Astrocyte (in vitro differentiated cells and primary cell): ENCODE data around the gene FAM78B. TPM values are rescaled to one million over a fixed set of nuclear protein-coding genes. Genes with fewer than 3 reads are reported as not detected.

Experiments
- DNase-seq: peaks from one replicate; pipeline ENCODE4 v3.0.0-alpha.2; 2010; ENCODE audit warnings: low read depth
- FAIRE-seq: peaks from 2 replicates; lab custom pipeline; 2011; peaks lifted over from hg19 to GRCh38; lab: Jason Lieb, UNC
- H2AFZ ChIP-seq: 2 replicates; pipeline ENCODE4 v1.6.0; 2012; ENCODE audit warnings: low read depth, low read length, inconsistent platforms
- H3K27ac ChIP-seq: 2 replicates; pipeline ENCODE4 v1.5.1; 2011; ENCODE audit warnings: low read depth, low read length, inconsistent platforms
- H3K27me3 ChIP-seq: 2 replicates; pipeline ENCODE4 v1.6.0; 2011; ENCODE audit warnings: low read length, inconsistent platforms; ENCODE audit not compliant: insufficient read depth
- H3K36me3 ChIP-seq: 2 replicates; pipeline ENCODE4 v1.5.1; 2011; ENCODE audit warnings: low read length, inconsistent platforms; ENCODE audit not compliant: insufficient read depth
- H3K4me1 ChIP-seq: 2 replicates; pipeline ENCODE4 v1.5.1; 2011; ENCODE audit warnings: low read length, inconsistent platforms; ENCODE audit not compliant: insufficient read depth
- H3K4me2 ChIP-seq: 2 replicates; pipeline ENCODE4 v1.6.0; 2012; ENCODE audit warnings: low read length, inconsistent platforms
- H3K4me3 ChIP-seq: 2 replicates; pipeline ENCODE4 v1.5.1; 2011; ENCODE audit warnings: low read depth, mild to moderate bottlenecking, low read length, inconsistent platforms; ENCODE audit not compliant: insufficient read depth
- H3K79me2 ChIP-seq: 2 replicates; pipeline ENCODE4 v1.6.0; 2012; ENCODE audit warnings: mild to moderate bottlenecking, low read length, inconsistent platforms; ENCODE audit not compliant: insufficient read depth
- H3K9ac ChIP-seq: 2 replicates; pipeline ENCODE4 v1.6.0; 2012; ENCODE audit warnings: mild to moderate bottlenecking, low read length, inconsistent platforms
- H3K9me3 ChIP-seq: 2 replicates; pipeline ENCODE4 v1.5.1; 2012; ENCODE audit warnings: low read depth, mild to moderate bottlenecking, low read length, inconsistent platforms; ENCODE audit not compliant: insufficient read depth
- H4K20me1 ChIP-seq: 2 replicates; pipeline ENCODE4 v1.6.0; 2012; ENCODE audit warnings: low read length, inconsistent platforms; ENCODE audit not compliant: insufficient read depth
- H3K27ac Mint-ChIP-seq: one replicate; pipeline ENCODE4 v1.8.0; 2021; ENCODE audit warnings: mild to moderate bottlenecking, mixed read lengths; ENCODE audit not compliant: unreplicated experiment
- H3K27me3 Mint-ChIP-seq: one replicate; pipeline ENCODE4 v1.8.0; 2021; ENCODE audit warnings: low read depth, mixed read lengths; ENCODE audit not compliant: unreplicated experiment
- H3K36me3 Mint-ChIP-seq: one replicate; pipeline ENCODE4 v1.8.0; 2021; ENCODE audit warnings: low read depth, mixed read lengths; ENCODE audit not compliant: unreplicated experiment
- H3K4me1 Mint-ChIP-seq: one replicate; pipeline ENCODE4 v1.8.0; 2021; ENCODE audit warnings: low read depth, mixed read lengths; ENCODE audit not compliant: unreplicated experiment
- H3K4me3 Mint-ChIP-seq: one replicate; pipeline ENCODE4 v1.8.0; 2021; ENCODE audit warnings: mild to moderate bottlenecking, moderate library complexity, mixed read lengths; ENCODE audit not compliant: unreplicated experiment
- H3K9me3 Mint-ChIP-seq: one replicate; pipeline ENCODE4 v1.8.0; 2021; ENCODE audit warnings: mild to moderate bottlenecking, mixed read lengths; ENCODE audit not compliant: unreplicated experiment
- EZH2 ChIP-seq: IDR thresholded peaks from 2 replicates; pipeline ENCODE4 v1.6.1; 2012; ENCODE audit warnings: mild to moderate bottlenecking, low read length, inconsistent platforms; ENCODE audit not compliant: insufficient read depth
- total RNA-seq: library from RNA; stranded (reverse); gene quantifications from 2 replicates; pipeline ENCODE4 v1.2.1, GENCODE V29; 2021
- TF ChIP-seq, protein P1 (sequence below): IDR thresholded peaks from 2 replicates; pipeline ENCODE4 v1.5.1; 2011; ENCODE audit warnings: low read depth, mild to moderate bottlenecking, inconsistent platforms, low read length, moderate library complexity; ENCODE audit not compliant: insufficient read depth

Gene FAM78B
- total RNA-seq, 1 donor from 2014 or later = 0.20 TPM

GRCh38 chr1:166113031-166113430, 53.8 kb downstream of the FAM78B start:
- TF ChIP-seq, protein P1, sequence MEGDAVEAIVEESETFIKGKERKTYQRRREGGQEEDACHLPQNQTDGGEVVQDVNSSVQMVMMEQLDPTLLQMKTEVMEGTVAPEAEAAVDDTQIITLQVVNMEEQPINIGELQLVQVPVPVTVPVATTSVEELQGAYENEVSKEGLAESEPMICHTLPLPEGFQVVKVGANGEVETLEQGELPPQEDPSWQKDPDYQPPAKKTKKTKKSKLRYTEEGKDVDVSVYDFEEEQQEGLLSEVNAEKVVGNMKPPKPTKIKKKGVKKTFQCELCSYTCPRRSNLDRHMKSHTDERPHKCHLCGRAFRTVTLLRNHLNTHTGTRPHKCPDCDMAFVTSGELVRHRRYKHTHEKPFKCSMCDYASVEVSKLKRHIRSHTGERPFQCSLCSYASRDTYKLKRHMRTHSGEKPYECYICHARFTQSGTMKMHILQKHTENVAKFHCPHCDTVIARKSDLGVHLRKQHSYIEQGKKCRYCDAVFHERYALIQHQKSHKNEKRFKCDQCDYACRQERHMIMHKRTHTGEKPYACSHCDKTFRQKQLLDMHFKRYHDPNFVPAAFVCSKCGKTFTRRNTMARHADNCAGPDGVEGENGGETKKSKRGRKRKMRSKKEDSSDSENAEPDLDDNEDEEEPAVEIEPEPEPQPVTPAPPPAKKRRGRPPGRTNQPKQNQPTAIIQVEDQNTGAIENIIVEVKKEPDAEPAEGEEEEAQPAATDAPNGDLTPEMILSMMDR = no peak
- TF ChIP-seq EZH2 = no peak
- no peak overlapping the region for H3K9ac ChIP-seq
- H2AFZ ChIP-seq = no peak overlapping the region
- Mint-ChIP-seq H3K4me3 (no peak overlapping the region), H3K27ac (no peak overlapping the region), H3K36me3 (no peaks in the 10 kb centered on the region), H3K27me3 (peaks cover 7% of the 10 kb centered on the region), H3K4me1 (no peaks in the 10 kb centered on the region), H3K9me3 (no peaks in the 10 kb centered on the region)
- H3K27ac ChIP-seq = no peak overlapping the region
- DNase-seq (no peak), FAIRE-seq (no peak)
- H3K27me3 ChIP-seq = no peaks in the 10 kb centered on the region
- no peaks in the 10 kb centered on the region for H3K9me3 ChIP-seq
- H3K4me2 ChIP-seq = no peak overlapping the region
- no peaks in the 10 kb centered on the region for H3K36me3 ChIP-seq
- H4K20me1 ChIP-seq = no peaks in the 10 kb centered on the region
- no peaks in the 10 kb centered on the region for H3K79me2 ChIP-seq
- H3K4me3 ChIP-seq = no peak overlapping the region
- H3K4me1 ChIP-seq = no peaks in the 10 kb centered on the region

DNA sequence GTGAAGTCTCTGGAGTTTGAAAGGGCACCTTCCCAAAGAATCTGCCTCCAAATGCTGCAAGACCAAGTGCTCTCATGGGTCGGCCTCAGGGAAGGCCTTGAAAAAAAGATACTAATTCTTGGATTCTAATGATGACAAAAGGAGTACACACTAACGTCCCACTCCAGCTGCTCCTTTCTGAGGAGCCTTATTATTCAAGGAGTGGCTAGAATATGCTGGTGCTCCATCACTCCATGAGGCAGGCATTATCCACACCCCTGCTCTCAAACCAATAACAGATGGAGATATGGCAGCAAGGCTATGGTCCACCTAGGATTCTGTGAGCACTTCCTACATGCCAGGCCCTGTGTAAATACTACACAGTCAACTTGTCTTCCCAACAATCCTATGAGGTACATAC, 54.4 kb downstream of the FAM78B start:
- H3K27ac Mint-ChIP-seq = no peak overlapping the region
- Histone ChIP-seq H2AFZ (no peak overlapping the region), H3K9ac (no peak overlapping the region), H3K27ac (no peak overlapping the region), H3K4me1 (no peaks in the 10 kb centered on the region), H3K36me3 (no peaks in the 10 kb centered on the region), H3K79me2 (no peaks in the 10 kb centered on the region), H3K4me2 (no peak overlapping the region), H3K27me3 (no peaks in the 10 kb centered on the region), H4K20me1 (no peaks in the 10 kb centered on the region), H3K9me3 (no peaks in the 10 kb centered on the region), H3K4me3 (no peak overlapping the region)
- H3K9me3 Mint-ChIP-seq = no peaks in the 10 kb centered on the region
- peaks cover 7% of the 10 kb centered on the region for H3K27me3 Mint-ChIP-seq
- no peak for FAIRE-seq
- TF ChIP-seq EZH2 = no peak
- TF ChIP-seq, protein P1 = no peak
- H3K4me3 Mint-ChIP-seq = no peak overlapping the region
- no peak for DNase-seq
- no peaks in the 10 kb centered on the region for H3K36me3 Mint-ChIP-seq
- no peaks in the 10 kb centered on the region for H3K4me1 Mint-ChIP-seq

DNA sequence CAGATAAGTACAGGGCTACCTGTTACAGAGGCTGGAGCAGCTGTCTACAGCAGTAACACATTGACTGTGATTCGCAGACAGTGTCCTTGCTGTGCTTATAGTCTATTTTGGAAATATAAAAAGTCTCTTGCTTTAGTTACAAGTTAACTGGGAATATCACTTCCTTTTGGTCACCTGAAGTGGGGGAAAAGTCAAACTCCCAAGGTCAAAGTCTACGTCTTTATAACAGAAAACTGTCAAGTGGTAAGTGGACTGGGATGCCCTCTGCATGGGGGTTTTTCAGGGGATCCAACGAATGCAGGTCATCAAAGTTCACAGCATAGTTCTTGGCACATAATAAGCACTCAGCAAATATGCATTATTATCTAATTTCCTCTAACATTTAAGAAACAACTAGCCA, 55.4 kb downstream of the FAM78B start:
- Histone ChIP-seq H3K79me2 (no peaks in the 10 kb centered on the region), H3K27me3 (no peaks in the 10 kb centered on the region), H4K20me1 (no peaks in the 10 kb centered on the region), H2AFZ (no peak overlapping the region), H3K9ac (no peak overlapping the region), H3K4me3 (no peak overlapping the region), H3K4me1 (no peaks in the 10 kb centered on the region), H3K9me3 (no peaks in the 10 kb centered on the region), H3K36me3 (no peaks in the 10 kb centered on the region), H3K27ac (no peak overlapping the region), H3K4me2 (no peak overlapping the region)
- FAIRE-seq (no peak), DNase-seq (no peak)
- Mint-ChIP-seq H3K36me3 (no peaks in the 10 kb centered on the region), H3K4me1 (no peaks in the 10 kb centered on the region), H3K27me3 (peaks cover 7% of the 10 kb centered on the region), H3K9me3 (no peaks in the 10 kb centered on the region), H3K4me3 (no peak overlapping the region), H3K27ac (no peak overlapping the region)
- TF ChIP-seq, protein P1 = no peak
- no peak for TF ChIP-seq EZH2
